Measurements from ENCODE around the gene C13orf46.

C13orf46 gene

DNA sequence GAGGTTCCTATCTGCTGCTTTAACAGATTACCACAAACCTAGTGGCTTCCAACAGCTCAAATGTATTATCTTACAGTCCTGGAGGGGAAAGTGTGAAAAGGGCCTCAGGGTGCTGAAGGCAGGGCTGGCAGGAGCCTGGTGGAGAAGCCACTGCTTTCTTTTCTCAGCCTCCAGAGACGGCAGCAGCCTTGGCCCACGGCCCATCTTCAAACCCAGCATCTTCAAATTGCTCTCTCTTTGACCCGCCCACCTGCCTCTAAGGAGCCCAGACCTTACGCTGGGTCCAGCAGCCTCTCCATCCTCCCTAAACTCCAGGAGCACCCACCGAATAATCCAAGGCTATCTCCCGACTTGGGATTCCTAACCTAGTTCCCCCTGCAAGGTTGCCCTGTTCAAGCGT lies 35.6 kb downstream of the C13orf46 start:
- DNase-seq (ENCODE audit: low spot score), result no peak

DNA sequence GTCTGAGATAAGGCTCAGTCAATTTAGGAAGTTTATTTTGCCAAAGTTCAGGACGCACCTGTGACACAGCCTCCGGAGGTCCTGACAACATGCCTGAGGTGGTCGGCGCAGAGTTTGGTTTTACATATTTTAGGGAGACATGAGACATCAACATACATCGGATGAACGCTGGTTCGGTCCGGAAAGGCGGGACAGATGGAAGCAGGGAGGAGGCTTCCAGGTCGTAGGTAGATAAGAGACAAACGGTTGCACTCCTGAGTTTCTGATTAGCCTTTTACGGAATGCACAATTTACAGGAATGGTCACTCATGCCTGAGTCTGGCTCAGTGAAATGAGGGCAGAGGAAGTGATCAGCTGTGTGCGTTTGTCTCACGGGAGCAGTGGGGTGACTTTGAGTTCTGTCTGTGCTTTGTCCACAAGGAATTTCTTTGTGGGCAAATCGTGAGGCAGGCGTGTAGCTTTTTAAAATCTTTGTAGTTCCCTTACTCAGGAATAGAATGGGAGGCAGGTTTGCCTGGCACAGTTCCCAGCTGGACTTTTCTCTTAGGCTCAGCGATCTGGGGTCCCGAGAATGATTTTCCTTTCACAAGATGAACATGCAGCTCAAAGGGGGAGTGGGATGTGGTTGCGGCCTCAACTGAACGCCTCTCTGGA lies 36.2 kb downstream of the C13orf46 start:
- no peak for DNase-seq (ENCODE audit: low spot score)

GRCh38 chr13:113937073-113937472 lies 36.8 kb downstream of the C13orf46 start:
- no peak for DNase-seq (ENCODE audit: low spot score)

- DNase-seq (ENCODE audit: low spot score), result no peak
Observed at GRCh38 chr13:113936166-113936965, 37.5 kb downstream of the C13orf46 start.

DNA sequence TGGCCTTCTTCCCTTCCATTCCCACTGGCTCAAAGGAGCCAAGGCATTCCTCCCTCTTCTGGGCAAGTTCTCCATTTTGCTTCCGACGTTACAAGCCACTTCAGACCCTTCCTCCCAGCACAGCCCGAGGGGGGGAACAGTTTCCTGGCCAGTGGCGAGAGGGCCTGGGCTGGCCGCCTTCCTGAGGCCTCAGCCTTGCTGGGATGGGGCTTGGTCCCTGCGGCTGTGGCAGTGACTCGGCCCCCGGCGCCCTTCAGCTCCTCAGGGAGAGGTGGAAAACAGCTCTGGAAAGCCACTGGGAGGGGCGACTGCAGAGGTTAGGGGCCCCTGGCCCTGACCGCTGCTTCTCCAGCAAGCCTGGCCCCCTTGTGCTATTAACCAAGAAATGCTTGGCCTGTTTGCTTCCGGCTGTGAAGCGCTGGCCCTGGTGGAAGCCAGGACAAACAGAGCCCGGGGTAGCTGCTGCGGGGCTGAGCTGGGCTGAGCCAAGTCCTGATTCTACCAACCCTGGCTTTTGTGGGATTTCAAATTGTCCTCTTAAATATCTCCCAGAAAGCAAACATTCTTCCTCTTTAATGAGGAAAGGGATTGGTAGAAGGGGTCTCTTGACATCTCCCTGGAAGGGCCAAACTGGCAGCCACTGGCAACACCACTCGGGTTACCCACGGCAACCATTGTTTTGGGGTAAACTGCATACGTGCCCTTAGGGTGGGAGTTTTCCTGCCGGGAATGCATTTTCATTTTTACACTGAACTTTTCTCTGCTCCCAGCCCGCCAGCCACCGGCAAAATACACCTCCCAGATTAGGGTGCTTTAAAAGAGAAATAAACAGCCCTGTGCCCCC lies 38.7 kb downstream of the C13orf46 start:
- no peak for DNase-seq (ENCODE audit: low spot score)

- no peak for DNase-seq (ENCODE audit: low spot score)
Observed at GRCh38 chr13:113934576-113934975, 39.3 kb downstream of the C13orf46 start.

GRCh38 chr13:113933901-113934300 lies 40.0 kb downstream of the C13orf46 start:
- no peak for DNase-seq (ENCODE audit: low spot score)

DNA sequence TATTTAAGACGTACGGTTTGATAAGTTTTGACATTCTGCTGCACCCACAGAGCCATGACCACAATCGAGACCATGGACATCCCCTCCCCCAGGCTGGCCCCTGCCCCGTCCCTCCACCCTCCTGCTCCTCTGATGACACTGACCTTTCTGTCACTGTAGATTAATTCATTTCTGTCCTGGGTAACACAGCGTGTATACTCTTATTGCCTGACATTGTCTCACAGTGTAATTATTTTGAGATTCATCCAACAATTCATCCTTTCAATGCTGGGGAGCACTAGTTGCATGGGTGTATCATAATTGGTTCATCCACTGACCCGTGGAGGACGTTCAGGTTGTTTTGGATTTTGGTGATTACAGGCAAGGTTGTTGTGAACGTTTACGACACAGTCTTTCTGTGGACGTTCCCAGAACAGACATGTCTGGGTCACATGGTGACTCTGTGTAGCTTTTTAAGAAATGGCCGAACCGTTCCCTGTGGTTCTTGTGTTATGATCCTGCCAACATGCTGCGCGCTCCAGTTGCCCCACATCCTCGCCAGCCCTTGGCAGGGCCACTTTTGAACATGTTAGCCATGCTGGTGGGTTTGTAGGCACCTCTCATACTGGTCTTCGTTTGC lies 41.9 kb downstream of the C13orf46 start:
- DNase-seq (ENCODE audit: low spot score), result no peak

DNA sequence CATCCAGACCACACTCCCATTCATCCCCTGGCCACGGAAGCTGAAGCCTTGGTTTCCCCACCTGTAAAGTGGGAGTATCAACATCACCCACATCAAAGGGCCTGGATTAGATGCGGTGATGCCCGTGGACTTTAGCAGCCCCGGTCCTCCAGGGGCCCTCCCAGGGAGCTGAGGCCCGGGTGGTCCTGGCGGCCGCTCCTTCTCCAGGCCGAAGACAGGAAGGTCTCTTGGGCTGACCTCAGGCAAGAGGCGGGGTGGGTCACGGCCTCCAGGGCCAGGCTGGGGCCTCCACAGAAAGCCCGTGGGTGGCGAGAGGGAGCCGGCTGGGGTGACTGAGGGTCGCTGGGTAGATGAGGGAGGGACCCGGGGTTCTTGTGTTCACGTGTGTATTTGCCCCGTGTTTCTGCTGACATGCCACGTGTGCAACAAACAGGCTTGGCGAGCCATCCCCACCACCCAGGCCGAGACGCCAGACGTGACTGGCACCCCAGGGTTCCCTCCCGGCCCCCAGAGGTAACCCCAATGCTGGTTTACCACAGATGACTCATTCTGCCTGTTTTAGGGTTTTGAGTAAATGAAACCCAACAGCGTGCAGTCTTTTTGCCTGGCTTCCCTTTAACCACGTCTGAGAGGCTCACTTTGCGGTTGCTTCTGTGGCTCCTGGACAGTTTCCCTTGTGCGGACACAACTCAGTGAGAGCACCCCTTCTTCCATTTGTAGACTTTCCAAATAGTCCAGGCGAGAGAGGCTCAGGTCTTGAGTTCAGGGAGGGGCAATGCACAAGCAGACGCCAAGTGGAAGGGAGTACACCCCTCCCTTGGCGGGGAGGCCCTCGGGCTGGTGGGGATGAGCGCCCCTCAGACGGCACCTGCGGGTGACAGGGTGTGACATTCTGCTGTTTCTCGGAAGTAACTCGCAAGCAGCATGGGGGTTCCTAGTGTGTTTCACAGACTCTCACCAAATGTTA lies 42.9 kb downstream of the C13orf46 start:
- DNase-seq (ENCODE audit: low spot score), result no peak

DNA sequence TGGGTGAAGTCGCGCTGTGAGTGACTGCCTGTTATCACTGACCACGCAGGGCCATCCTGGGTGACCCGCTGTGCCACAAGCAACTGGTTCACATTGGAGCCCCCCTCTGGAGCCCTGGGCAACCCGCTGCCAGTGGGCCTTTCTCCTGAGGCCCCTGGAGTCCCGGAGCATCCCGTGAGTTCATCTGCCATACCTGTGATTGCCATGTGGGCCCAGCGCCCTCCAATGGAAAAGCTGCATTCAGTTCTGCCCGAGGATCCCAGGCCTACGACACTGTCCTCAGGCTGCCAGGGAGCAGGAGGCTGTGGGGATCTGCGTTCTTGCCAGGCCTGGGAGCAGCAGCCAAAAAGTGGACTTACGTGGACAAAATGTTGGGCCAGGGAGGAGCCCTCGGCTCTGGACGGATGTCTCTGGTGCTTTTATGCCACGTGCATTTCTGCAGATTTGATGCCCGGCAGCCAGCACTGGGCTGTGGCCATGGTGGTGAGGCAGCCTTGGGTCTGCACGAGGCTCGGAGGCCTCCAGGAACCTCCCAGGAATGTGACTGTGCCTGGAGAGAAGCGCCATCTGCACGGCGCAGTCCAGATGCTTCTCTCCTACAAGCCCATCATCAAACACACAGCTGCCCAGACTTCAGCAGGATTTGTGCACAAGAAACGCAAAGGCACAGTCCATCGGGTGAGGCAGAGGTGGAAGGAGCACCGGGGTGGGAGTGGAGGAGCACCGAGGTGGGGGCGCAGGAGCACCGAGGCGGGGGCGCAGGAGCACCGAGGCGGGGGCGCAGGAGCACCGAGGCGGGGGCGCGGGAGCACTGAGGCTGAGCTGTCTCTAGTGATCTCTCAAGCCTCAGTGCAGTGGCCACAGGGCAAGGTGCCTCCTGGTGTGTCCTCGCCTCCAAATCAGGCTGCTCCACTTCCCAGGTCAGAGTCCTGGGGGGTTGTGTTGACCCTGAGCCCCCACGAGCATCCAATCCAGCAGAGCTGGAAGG lies 44.0 kb downstream of the C13orf46 start:
- DNase-seq (ENCODE audit: low spot score), result no peak

DNA sequence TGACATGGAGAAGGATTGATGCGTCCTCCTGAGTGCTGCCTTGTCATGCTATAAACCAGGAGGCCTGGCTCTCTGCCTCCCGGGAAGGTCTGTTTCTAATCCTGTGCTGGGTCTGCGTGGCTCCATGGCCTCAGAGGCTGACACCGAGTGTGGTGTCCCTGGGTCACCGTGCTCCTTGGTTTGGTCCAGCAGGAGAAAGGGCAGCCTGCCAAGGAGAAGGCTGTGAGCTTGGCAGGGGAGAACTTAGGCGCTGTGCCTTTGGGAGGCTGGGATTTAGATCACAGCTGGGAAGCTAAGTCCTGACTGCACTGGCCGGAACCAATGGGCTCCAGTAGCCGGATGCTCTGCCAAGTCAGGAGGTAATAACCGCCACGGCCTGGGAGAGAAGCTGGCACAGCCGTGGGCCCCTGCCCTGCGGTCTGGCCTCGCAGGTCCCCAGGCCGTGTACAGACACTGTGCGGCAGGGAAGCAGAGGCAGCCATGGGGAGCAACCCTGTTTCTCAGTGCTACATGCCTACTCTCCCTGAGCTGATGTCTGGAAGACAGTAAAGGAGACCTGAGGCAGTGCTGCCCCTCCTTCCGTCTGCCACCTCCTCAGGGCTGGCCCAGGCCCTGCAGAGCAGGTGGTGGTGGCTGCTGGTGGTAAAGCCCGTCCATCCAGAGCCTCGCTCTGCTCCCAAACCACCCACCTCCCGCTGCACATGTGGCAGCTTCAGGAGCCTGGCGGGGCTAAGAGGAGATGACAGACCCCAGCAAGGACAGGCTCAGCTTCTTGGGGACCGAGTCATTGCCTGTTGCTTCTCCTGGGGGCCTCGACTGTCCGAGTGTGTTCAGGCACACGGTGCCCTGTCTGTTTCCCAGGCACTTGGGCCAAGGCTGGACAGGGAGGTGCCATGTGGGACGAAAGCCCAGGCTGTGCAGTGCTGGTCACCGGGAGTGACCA lies 44.9 kb downstream of the C13orf46 start:
- DNase-seq (ENCODE audit: low spot score), result no peak

DNA sequence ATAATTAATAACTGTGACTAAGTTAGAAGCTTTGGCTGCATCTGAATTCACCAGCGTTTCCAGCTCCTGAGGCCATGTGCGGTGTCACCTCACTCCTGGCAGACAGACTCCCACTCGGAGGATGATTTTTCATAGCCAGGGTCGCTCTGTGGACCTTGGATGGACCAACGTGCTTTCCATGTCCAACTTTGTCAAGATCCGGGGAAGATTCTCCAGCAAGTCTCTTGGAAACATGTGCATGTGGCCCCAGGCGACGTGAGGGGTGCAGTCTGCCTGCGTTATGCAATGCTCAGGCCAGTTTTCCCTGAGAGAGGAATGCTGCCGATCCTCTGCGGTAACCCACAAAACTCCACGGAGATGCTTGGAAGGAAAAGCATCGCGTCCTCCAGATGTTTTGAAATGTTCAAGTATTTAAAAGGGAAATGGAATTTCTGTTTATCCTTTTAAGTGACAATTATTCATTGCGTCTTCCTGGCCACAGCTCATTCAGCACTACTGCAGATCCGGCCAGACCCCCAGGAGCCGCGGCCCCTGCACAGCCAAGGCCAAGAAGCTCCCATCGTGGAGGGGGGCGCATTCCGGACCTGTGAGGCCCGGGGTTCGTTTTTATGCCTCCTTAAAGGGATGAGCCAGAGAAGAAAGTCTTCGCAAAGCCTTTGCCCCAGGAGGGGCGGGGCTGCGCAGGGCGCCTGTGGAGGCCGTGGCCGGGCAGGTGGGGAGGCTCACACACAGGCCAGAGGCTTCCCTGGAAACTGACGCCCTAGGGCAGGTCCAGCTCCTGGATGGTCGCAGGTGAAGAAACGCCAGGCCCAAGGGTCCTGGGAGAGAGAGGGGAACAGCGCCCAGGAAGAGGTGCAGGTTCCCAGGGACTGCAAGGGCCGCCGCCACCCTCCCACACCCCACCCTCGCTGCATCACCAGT lies 46.0 kb downstream of the C13orf46 start:
- no peak for DNase-seq (ENCODE audit: low spot score)

DNA sequence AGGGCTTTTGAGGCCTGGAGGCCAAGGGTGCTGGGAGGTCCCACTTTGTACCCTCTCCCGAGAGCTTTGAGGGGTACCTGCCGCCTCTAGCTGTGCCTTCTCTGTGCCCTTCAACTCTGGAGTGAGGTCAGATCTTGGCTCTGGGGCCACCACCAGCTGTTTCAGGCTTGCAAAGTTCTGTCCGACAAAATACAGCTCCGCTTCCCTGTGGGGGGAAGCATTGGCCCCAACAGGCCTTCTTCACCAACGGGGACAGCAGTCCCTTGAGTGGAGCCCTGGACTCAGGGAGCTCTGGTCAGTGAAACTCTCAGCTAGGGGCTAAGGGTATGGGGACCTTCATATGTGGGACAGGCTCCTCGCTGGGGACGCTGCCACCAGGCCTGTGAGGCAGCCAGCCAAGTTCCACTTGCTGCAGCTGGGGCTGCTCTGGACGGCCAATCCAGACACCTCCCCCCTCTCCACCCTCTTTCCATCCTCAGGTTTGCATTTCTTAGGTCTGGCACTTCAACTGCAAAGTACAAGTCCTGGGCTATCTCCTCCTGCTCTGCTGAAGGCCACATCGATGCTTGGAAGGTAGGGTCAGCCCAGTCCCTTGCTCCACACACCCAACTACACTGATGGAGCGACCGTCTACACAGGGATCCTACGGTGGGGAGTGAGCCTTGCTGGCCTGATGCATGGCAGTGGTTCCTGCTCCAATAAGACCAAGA lies 46.8 kb downstream of the C13orf46 start:
- DNase-seq (ENCODE audit: low spot score), result no peak

DNA sequence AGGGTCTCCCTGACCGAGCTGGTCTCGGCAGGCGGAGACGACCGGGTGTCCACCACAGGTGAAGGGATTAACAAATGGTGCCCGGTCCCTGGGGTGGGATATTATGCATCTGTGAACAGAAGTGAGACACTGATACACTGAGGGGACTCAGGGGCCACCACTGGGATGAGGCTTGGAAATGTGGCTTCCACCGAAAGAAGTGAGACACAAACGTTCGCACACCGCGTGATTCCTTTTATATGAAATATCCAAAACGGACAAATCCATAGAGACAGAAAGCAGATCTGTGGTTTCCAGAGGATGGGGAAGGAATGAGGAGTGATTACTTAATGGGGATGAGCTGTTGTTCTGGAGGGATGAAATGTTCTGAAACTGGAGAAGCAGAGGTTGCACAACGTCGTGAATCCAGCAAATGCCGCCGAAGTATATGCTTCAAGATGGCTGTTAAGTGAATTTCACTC lies 47.5 kb downstream of the C13orf46 start:
- DNase-seq (ENCODE audit: low spot score), result no peak

- DNase-seq (ENCODE audit: low spot score), result no peak
Observed at GRCh38 chr13:113924184-113924901, 49.5 kb downstream of the C13orf46 start.

DNA sequence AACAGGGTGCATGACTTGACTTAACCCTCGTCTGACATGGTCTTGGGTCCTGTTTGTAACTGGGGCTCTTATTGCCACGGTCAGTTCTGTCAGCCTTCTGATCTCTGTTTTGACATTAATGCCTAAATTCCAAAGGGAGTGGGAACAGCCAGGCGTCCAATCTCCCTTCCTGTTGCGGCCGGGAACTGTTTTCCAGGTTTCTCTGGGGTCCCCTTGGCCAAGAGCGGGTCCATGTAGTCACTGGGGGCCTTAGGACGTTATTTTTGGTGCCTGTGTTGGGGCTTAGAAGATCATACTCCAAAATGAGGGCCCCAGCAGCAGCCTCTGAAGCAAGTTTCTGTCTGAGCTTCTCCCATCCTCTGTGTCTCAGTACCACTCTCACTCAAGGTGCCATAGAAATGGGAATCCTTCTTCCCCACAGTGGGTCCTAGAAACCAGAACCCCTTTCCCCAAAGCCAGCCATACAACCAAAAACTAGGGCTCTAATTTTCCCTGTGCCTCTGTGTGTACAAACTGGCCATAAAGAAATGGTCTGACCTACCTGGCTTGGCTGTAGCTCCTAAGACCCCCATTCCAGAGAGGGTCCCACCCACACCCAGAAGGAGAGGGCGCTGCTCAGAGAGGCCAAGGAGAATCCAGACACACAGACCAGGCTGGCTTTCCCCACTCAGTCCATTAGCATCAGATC lies 50.4 kb downstream of the C13orf46 start:
- DNase-seq (ENCODE audit: low spot score), result no peak
